Measurements from ENCODE around the gene THBS2.

Gene THBS2

GRCh38 chr6:169248521-169248971, 5.1 kb downstream of the THBS2 start:
- ATAC-seq = no peak
- TF ChIP-seq CREB5 (CRISPR knock-in tag; IDR thresholded peaks at IDR 0.05; ENCODE audit: low read depth) (no peak), CSDC2 (CRISPR knock-in tag; IDR thresholded peaks at IDR 0.05) (no peak)

- ATAC-seq = no peak
- TF ChIP-seq TCF4 (CRISPR knock-in tag; IDR thresholded peaks at IDR 0.05; ENCODE audit: borderline replicate concordance) (no peak), CSRNP3 (CRISPR knock-in tag; IDR thresholded peaks at IDR 0.05) (no peak), ZNF70 (CRISPR knock-in tag; IDR thresholded peaks at IDR 0.05) (no peak), CREB5 (CRISPR knock-in tag; IDR thresholded peaks at IDR 0.05; ENCODE audit: low read depth) (no peak), POU6F1 (CRISPR knock-in tag; IDR thresholded peaks at IDR 0.05; ENCODE audit: borderline replicate concordance, low read depth) (no peak), OSR1 (CRISPR knock-in tag; IDR thresholded peaks at IDR 0.05) (no peak), TOX (CRISPR knock-in tag; IDR thresholded peaks at IDR 0.05; ENCODE audit: borderline replicate concordance) (no peak), ZNF565 (CRISPR knock-in tag; conservative IDR thresholded peaks at IDR 0.05; ENCODE audit: low read depth) (no peak), TSHZ2 (CRISPR knock-in tag; IDR thresholded peaks at IDR 0.05) (no peak), ESRRG (CRISPR knock-in tag; IDR thresholded peaks at IDR 0.05) (no peak), PATZ1 (CRISPR knock-in tag; IDR thresholded peaks at IDR 0.05; ENCODE audit: borderline replicate concordance) (no peak), ZFP30 (CRISPR knock-in tag; IDR thresholded peaks at IDR 0.05) (no peak), ZNF8 (CRISPR knock-in tag; IDR thresholded peaks at IDR 0.05) (no peak), CSDC2 (CRISPR knock-in tag; IDR thresholded peaks at IDR 0.05) (no peak), RARB (CRISPR knock-in tag; IDR thresholded peaks at IDR 0.05) (no peak), SNAI2 (CRISPR knock-in tag; IDR thresholded peaks at IDR 0.05) (no peak)
Observed at GRCh38 chr6:169247991-169248390, 5.7 kb downstream of the THBS2 start.

GRCh38 chr6:169247419-169247818, 6.2 kb downstream of the THBS2 start:
- TF ChIP-seq SNAI2 (CRISPR knock-in tag; IDR thresholded peaks at IDR 0.05) (no peak), TCF4 (CRISPR knock-in tag; IDR thresholded peaks at IDR 0.05; ENCODE audit: borderline replicate concordance) (no peak), ISL1 (CRISPR knock-in tag; IDR thresholded peaks at IDR 0.05) (no peak)
- no peak for ATAC-seq

- no peak for ATAC-seq
- TF ChIP-seq POU6F1 (CRISPR knock-in tag; IDR thresholded peaks at IDR 0.05; ENCODE audit: borderline replicate concordance, low read depth) (no peak), ZNF565 (CRISPR knock-in tag; conservative IDR thresholded peaks at IDR 0.05; ENCODE audit: low read depth) (no peak), TCF4 (CRISPR knock-in tag; IDR thresholded peaks at IDR 0.05; ENCODE audit: borderline replicate concordance) (no peak), SNAI2 (CRISPR knock-in tag; IDR thresholded peaks at IDR 0.05) (no peak), RARB (CRISPR knock-in tag; IDR thresholded peaks at IDR 0.05) (no peak), ZNF8 (CRISPR knock-in tag; IDR thresholded peaks at IDR 0.05) (no peak), ISL1 (CRISPR knock-in tag; IDR thresholded peaks at IDR 0.05) (no peak), ARNTL (CRISPR knock-in tag; IDR thresholded peaks at IDR 0.05; ENCODE audit: borderline replicate concordance, low read depth) (no peak), PPARA (CRISPR knock-in tag; IDR thresholded peaks at IDR 0.05; ENCODE audit: borderline replicate concordance) (no peak), PATZ1 (CRISPR knock-in tag; IDR thresholded peaks at IDR 0.05; ENCODE audit: borderline replicate concordance) (no peak), BACH2 (CRISPR knock-in tag; IDR thresholded peaks at IDR 0.05; ENCODE audit: borderline replicate concordance) (no peak), ZNF70 (CRISPR knock-in tag; IDR thresholded peaks at IDR 0.05) (no peak)
Observed at GRCh38 chr6:169246445-169246844, 7.2 kb downstream of the THBS2 start.
